Mucosa of rectum (tissue), 2 donors: ENCODE results near the gene DCXR.
A peak's percentile ranks its signal among the peaks of the same experiment; 100 is the strongest.

Experiments
- H3K27ac ChIP-seq, 2 donors: one replicate each; pipeline ENCODE4 v1.7.0; 2013; ENCODE audit warnings: inconsistent platforms in 2 of 2, low read depth in 2 of 2, low read length in 2 of 2
- H3K27me3 ChIP-seq, 2 donors: one replicate each; pipeline ENCODE4 v1.7.0; 2013; ENCODE audit warnings: low read length in 2 of 2; ENCODE audit not compliant: control insufficient read depth in 2 of 2, insufficient read depth in 2 of 2
- H3K36me3 ChIP-seq, 2 donors: one replicate each; pipeline ENCODE4 v1.7.0; 2013; ENCODE audit warnings: low read length in 2 of 2; ENCODE audit not compliant: control insufficient read depth in 2 of 2, insufficient read depth in 2 of 2
- H3K4me1 ChIP-seq, 2 donors: one replicate each; pipeline ENCODE4 v1.7.0; 2013; ENCODE audit warnings: low read length in 2 of 2, mild to moderate bottlenecking in 1 of 2; ENCODE audit not compliant: control insufficient read depth in 2 of 2, insufficient read depth in 2 of 2
- H3K4me3 ChIP-seq, 2 donors: one replicate each; pipeline ENCODE4 v1.7.0; 2013; ENCODE audit warnings: low read length in 2 of 2
- H3K9ac ChIP-seq, 2 donors: one replicate each; pipeline ENCODE4 v1.7.0; 2013; ENCODE audit warnings: low read length in 2 of 2, low read depth in 1 of 2, mild to moderate bottlenecking in 1 of 2
- H3K9me3 ChIP-seq, 2 donors: one replicate each; pipeline ENCODE4 v1.7.0; 2013; ENCODE audit warnings: low read length in 2 of 2; ENCODE audit not compliant: control insufficient read depth in 2 of 2
- donor health status: healthy.
- donor health status: Normal muscosa, but diverticular disease.

The DCXR gene

DNA sequence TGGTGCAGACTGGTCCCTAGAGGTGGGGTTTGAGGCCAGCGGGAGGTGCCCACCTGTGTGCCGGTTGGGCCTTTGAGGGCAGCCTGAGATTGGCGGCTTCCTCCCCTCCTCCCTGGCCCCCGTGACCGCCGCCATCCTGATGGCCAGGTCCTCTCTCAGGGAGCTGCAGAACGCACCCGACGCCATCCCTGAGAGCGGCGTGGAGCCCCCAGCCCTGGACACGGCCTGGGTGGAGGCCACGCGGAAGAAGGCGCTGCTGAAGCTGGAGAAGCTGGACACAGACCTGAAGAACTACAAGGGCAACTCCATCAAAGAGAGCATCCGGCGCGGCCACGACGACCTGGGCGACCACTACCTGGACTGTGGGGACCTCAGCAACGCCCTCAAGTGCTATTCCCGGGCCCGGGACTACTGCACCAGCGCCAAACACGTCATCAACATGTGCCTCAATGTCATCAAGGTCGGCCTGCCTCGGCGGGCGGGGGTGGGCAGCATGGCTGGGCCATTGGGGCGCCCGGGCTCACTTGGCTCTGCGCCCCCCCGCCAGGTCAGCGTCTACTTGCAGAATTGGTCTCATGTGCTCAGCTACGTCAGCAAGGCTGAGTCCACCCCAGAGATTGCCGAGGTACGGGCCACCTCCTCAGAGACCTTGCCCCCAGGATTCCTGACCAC lies 17.0 kb upstream of the DCXR start:
- Histone ChIP-seq H3K4me1 (peaks cover 14 to 20% of the 10 kb centered on the region in 2 donors), H3K9ac (no peak overlapping the region), H3K27me3 (no peaks in the 10 kb centered on the region), H3K36me3 (peaks cover 37 to 48% of the 10 kb centered on the region in 2 donors), H3K4me3 (no peak overlapping the region), H3K9me3 (no peaks in the 10 kb centered on the region), H3K27ac (no peak overlapping the region)

DNA sequence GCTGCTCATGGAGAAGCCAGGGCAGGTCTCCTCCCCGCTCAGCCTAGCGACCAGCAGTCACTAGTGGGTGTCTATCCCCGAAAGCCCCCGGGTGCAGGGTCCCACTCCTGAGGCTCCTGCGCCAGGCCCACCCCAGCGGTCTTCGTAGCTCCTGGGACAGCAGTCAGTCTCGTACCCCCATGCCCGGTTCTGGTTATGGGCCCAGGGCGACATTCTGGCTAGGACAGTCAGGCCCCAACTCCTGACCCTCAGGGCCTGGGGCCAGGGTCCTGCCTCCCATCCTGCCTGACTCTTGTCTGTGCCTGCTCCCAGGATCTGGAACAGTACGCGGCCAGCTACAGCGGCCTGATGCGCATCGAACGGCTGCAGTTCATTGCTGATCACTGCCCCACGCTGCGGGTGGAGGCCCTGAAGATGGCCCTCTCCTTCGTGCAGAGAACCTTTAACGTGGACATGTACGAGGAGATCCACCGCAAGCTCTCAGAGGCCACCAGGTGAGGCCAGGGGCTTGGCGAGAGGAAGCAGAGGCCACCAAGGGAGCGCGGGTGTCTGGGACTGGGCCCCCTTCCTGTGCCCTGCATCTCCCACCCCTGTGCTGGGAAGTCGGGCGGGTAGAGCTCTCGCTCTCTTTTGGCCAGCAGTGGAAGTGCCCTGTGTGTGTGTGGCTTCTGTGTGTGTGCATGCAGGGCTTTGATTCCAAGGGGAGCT lies 16.2 kb upstream of the DCXR start:
- no peak overlapping the region for H3K4me3 ChIP-seq

DNA sequence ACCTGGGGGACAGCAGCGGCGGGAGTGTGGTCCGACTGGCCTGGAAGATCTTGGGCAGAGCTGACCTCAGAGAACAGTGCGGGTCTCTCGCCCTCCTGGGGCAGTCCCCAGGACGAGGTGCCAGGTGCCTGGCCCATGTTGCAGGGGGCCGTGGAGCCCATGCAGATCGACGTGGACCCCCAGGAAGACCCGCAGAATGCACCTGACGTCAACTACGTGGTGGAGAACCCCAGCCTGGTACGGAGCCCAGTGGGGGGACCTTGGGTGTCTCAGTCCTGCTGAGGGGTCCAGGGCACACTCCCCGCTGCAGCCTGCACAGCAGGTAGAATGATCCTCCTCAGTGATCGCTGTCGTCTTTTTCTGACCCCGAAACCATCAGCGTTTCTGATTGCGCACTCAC lies 15.6 kb upstream of the DCXR start:
- Histone ChIP-seq H3K9me3 (no peaks in the 10 kb centered on the region), H3K4me3 (peak overlapping the region in 1 of 2 donors; percentile 85), H3K9ac (no peak overlapping the region), H3K36me3 (peaks cover 28 to 35% of the 10 kb centered on the region in 2 donors), H3K27ac (no peak overlapping the region), H3K27me3 (no peaks in the 10 kb centered on the region), H3K4me1 (peaks cover 14 to 20% of the 10 kb centered on the region in 2 donors)

More for the DNA sequence above, 16.2 kb upstream of the DCXR start:
- H3K27me3 ChIP-seq: no peaks in the 10 kb centered on the region
- H3K27ac ChIP-seq: no peak overlapping the region
- no peaks in the 10 kb centered on the region for H3K9me3 ChIP-seq
- H3K4me1 ChIP-seq: peaks cover 14 to 20% of the 10 kb centered on the region in 2 donors
- peaks cover 29 to 40% of the 10 kb centered on the region in 2 donors for H3K36me3 ChIP-seq
- no peak overlapping the region for H3K9ac ChIP-seq

DNA sequence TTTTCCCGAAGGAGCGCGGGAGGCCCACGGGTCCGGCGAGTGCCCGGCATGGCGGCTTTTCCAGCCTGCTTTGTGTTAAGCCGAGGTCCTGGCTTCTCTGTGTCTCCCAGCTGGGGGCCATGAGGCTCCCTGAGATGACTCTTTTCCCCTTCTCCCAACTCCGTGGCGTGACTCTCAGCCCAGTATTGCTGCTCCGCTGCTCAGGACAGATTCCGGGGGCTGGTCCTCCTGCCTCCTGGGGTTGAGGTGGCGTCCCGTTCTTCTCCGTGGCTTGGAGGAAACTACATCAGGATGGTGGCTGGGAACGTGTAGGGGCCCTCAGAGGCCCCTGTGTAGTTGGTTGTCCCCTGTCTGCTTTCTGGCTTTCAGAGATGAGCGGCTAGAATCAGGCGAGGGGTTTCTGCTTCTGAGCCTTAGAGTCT lies 15.2 kb upstream of the DCXR start:
- no peaks in the 10 kb centered on the region for H3K27me3 ChIP-seq
- H3K27ac ChIP-seq: no peak overlapping the region
- peaks cover 14 to 20% of the 10 kb centered on the region in 2 donors for H3K4me1 ChIP-seq
- H3K4me3 ChIP-seq: peak overlapping the region; percentile 85
- H3K9ac ChIP-seq: peak overlapping the region; percentile 66 to 72
- no peaks in the 10 kb centered on the region for H3K9me3 ChIP-seq
- peaks cover 25 to 31% of the 10 kb centered on the region in 2 donors for H3K36me3 ChIP-seq

DNA sequence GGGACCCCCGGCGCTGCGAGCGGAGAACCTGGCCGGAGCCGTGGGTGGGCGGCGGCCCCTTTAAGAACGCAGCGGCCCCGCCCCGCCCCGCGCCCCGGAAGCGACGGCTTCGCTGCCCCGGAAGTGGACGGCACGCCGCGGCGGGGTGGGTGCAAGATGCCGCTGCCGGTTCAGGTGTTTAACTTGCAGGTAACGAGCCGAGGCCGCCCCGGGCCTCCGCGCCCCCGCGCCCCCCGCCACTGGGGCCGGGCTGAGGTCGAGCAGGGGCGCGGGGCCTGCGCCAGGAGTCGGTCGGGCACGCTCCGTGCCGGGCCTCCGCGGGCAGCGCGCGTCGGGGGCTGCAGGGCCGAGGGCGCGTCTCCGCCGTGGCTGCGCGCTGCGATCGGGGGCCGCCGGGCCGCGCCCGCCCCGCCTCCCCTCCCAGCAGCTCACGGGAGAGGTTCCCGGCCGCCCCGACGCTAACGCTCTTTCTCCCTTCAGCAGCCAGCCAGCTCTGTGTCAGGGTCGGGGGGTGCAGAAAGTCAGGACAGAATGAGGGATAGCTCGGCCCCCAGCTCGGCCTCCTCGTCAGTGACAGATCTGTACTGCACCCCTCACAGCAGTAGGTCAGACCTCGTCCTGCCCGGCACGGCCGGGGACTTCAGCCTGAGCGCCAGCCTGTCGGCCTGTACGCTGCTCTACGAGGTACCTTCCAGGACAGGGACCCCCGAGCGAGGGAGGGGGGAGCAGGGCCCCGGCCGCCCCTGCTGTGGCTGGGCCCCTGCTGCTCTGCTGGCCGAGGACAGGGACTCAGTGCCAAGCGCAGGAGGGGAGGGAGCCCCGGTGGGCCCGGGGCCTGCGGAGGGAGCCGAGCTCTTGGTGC lies 14.5 kb upstream of the DCXR start, which contains the start of the genes GPS1 and RFNG:
Gene GPS1, plus strand, starts transcription at position 123 of the 862 bp plus-strand sequence. Its CDS starts 34 bp downstream, at position 157.
Gene RFNG, minus strand, starts transcription at position 36 of the 862 bp plus-strand sequence. CDS start 45 bp downstream, outside the sequence.
- peak within 1 kb of the TSS; percentile 66 to 72 for H3K9ac ChIP-seq
- H3K4me1 ChIP-seq: peaks cover 14 to 20% of the 10 kb centered on the region in 2 donors
- H3K9me3 ChIP-seq: no peaks in the 10 kb centered on the region
- H3K4me3 ChIP-seq: peak within 1 kb of the TSS; percentile 85
- H3K27me3 ChIP-seq: no peaks in the 10 kb centered on the region
- H3K27ac ChIP-seq: no peak within 1 kb of the TSS
- H3K36me3 ChIP-seq: peaks cover 30% of the 10 kb centered on the region in 2 donors

DNA sequence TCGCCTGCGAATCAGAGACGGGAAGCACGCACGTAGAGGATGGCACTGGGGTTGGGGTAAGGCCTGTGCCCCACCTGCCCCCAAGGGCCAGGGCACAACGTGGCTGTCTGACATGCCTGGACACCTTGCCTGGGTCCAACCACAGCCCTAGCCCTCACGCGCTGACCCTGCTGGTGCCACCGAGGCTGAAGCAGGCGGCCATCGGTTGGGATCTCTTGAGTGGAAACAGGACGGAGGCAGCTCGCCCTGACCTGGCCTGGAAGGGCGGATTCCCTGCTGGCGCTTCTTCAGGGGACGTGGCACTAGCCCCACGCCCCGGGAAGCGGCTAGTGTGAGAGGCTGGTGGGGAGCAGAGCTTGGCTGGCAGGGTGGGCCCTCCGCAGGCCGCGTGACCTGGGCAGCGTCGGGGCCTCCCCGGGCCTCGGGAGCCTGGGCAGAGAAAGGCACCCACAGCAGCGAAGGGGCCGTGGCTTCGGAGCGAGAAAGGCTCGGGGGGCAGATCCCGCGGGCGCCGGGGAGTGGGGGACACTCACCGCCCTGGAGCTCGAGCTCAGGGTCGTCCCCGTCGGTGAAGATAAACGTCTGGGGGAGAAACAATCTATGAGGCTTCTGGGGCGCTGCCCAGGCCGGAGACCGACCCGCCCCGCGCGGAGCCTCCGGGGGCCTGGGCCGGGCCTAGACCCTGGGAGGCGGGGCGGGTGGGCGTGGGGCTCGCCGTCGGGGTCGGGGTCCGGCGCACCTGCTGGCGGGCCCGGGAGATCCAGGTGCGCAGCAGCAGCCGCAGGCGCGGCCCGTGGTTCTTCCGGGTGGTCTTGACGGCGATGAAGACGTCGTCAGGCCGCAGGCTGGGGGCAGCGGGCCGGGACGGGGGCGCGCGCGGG lies 13.5 kb upstream of the DCXR start:
- peaks cover 14 to 20% of the 10 kb centered on the region in 2 donors for H3K4me1 ChIP-seq
- no peak overlapping the region for H3K27ac ChIP-seq
- H3K36me3 ChIP-seq: peaks cover 22 to 26% of the 10 kb centered on the region in 2 donors

DNA sequence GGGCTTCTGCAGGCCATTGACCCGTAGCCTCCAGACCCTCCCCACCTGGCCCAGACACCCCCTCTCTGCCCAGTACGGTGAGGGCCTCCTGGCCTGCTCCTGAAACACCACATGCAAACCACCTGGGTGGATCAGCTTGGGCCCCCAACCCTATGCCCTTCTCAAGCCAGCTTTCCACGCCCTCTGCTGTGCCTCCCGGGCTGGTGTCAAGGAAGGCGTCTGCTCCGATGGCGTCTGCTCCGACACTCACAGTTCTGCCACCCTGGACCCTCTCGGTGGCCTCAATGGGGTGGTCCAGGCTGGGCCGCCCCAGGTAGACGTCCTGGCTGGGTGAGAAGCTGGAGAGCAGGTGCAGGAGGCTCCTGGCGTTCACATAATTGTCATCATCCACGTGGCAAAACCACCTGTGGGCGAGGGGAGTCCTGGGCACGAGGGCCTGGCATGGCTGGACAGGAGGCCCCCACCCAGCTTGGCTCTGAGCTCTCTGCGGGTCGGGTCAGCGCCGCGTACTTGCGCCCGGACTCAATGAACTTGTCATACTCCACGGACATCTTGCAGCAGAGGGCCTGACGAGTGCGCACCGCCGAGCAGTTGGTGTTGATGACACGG lies 12.8 kb upstream of the DCXR start:
- Histone ChIP-seq H3K36me3 (peaks cover 17 to 22% of the 10 kb centered on the region in 2 donors), H3K4me1 (peaks cover 14 to 20% of the 10 kb centered on the region in 2 donors), H3K9ac (peak overlapping the region in 1 of 2 donors; percentile 66), H3K27me3 (no peaks in the 10 kb centered on the region), H3K27ac (no peak overlapping the region), H3K9me3 (no peaks in the 10 kb centered on the region), H3K4me3 (peak overlapping the region; percentile 85)

More for the DNA sequence above, 13.5 kb upstream of the DCXR start:
- Histone ChIP-seq H3K27me3 (no peaks in the 10 kb centered on the region), H3K9ac (peak overlapping the region; percentile 41 to 66), H3K9me3 (no peaks in the 10 kb centered on the region), H3K4me3 (peak overlapping the region; percentile 85)

DNA sequence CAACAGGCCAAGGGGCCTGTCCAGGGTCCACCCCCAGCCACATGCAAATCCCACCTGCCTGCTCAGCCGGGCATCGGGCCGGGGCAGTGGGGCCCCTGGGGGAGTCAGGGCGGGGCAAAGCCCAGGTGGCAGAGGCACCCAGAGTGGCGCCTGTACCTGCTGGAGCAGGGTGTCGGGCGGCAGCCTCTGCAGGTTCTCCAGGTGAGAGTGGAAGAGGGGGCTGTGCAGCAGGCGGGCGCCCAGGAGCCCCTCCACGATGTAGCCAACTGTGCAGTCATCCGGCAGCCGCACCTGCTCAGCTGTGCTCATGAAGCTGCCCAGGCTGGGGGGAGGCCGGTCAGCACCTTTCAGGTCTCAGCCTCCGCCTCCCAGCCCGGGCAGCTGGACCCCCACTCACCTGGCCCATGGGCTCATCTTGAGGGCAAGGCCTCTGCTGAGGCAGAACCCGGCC lies 12.0 kb upstream of the DCXR start:
- H3K9me3 ChIP-seq: no peaks in the 10 kb centered on the region
- no peak overlapping the region for H3K9ac ChIP-seq
- H3K4me1 ChIP-seq: peaks cover 14 to 20% of the 10 kb centered on the region in 2 donors
- H3K4me3 ChIP-seq: no peak overlapping the region
- H3K36me3 ChIP-seq: peaks cover 10 to 15% of the 10 kb centered on the region in 2 donors
- no peaks in the 10 kb centered on the region for H3K27me3 ChIP-seq
- H3K27ac ChIP-seq: no peak overlapping the region

DNA sequence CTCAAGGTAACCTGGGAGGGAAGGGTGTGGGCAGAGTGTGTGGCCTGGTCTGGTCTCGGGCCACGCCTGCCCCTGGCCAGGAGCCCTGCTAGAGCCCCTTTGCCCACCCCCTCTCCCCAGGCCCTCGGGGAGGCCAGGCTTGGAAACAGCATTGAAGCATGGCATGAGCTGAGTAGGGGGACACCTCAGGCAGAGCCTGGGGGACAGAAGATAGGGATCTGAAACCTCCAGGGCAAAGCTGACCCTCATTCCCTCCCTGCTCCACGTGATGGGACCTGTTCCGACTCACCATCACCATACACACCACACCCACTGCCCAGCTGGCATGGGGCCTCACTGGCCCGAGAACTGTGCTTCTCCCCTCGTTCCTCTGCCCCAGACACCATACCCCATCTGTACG lies 11.6 kb upstream of the DCXR start:
- no peaks in the 10 kb centered on the region for H3K27me3 ChIP-seq
- no peak overlapping the region for H3K9ac ChIP-seq
- no peak overlapping the region for H3K27ac ChIP-seq
- H3K9me3 ChIP-seq: no peaks in the 10 kb centered on the region
- H3K36me3 ChIP-seq: peaks cover 6 to 12% of the 10 kb centered on the region in 2 donors
- no peak overlapping the region for H3K4me3 ChIP-seq
- H3K4me1 ChIP-seq: peaks cover 14 to 20% of the 10 kb centered on the region in 2 donors
